Activated T-cell treated with anti-CD3 and anti-CD28 coated beads, Interleukin-2, amount 50 U/mL, for 1 hour (primary cell): ENCODE measurements around the gene EGFL8.
"Not testable (repeated sequence)": the region's sequence is repeated elsewhere in the genome, so short reads cannot be mapped to it uniquely, and the experiment has no call there.

Experiments
- DNase-seq: peaks from one replicate; pipeline ENCODE4 v3.0.0-alpha.2; 2020

The EGFL8 gene

GRCh38 chr6:32185681-32186131, 21.3 kb downstream of the EGFL8 start:
- peak; percentile 55 for DNase-seq

- DNase-seq = not testable (repeated sequence)
Measured at GRCh38 chr6:32186151-32186840, 21.9 kb downstream of the EGFL8 start.

- DNase-seq = no peak
Measured at GRCh38 chr6:32187009-32187709, 22.8 kb downstream of the EGFL8 start.

GRCh38 chr6:32187725-32188380, 23.5 kb downstream of the EGFL8 start:
- DNase-seq = not testable (repeated sequence)

- DNase-seq = no peak
Measured at GRCh38 chr6:32188381-32189068, 24.1 kb downstream of the EGFL8 start.

- DNase-seq = no peak
Measured at GRCh38 chr6:32189069-32189741, 24.8 kb downstream of the EGFL8 start.

- DNase-seq = no peak
Measured at GRCh38 chr6:32189742-32190053, 25.3 kb downstream of the EGFL8 start.

- peak; percentile 74 for DNase-seq
Measured at GRCh38 chr6:32190054-32190851, 25.9 kb downstream of the EGFL8 start, which contains the start of gene PBX2. PBX2 (minus strand) TSS chr6:32190202; CDS start chr6:32189915, 287 bp downstream.

GRCh38 chr6:32190911-32191677, 26.7 kb downstream of the EGFL8 start:
- DNase-seq = no peak

- DNase-seq = no peak
Measured at GRCh38 chr6:32191696-32192607, 27.6 kb downstream of the EGFL8 start.

GRCh38 chr6:32192608-32193039, 28.2 kb downstream of the EGFL8 start, which contains the start of gene GPSM3:
GPSM3 (minus strand) TSS chr6:32192643; CDS start chr6:32192513, 130 bp downstream.
- peak; percentile 63 for DNase-seq

GRCh38 chr6:32193096-32193495, 28.7 kb downstream of the EGFL8 start:
- DNase-seq = not testable (repeated sequence)

GRCh38 chr6:32194388-32194787, 30.0 kb downstream of the EGFL8 start:
- DNase-seq = no peak

GRCh38 chr6:32194825-32195651, 30.6 kb downstream of the EGFL8 start:
- no peak for DNase-seq

GRCh38 chr6:32195652-32195901, 31.2 kb downstream of the EGFL8 start:
- DNase-seq = peak; percentile 98

GRCh38 chr6:32195902-32196681, 31.7 kb downstream of the EGFL8 start:
- no peak for DNase-seq

GRCh38 chr6:32196682-32197616, 32.6 kb downstream of the EGFL8 start:
- no peak for DNase-seq
